T-helper 17 cell (primary cell): ENCODE data around the gene MIF. TPM values are rescaled to one million over a fixed set of nuclear protein-coding genes. Genes with fewer than 3 reads are reported as not detected.

Experiments used
- ATAC-seq: fragments of 150-1000 bp; cut with Tn5 transposase; 2 replicates; pipeline ENCODE4 v1.10.0; 2021; ENCODE audit warnings: mild to moderate bottlenecking, moderate library complexity
- DNase-seq, 3 donors: peaks; one replicate each; pipeline versions ENCODE4 v3.0.0 to v3.0.0-alpha.2; 2020 to 2021
- H3K9me3 ChIP-seq: one replicate; pipeline ENCODE4 v1.7.0; 2013; ENCODE audit warnings: low read length, mild to moderate bottlenecking; ENCODE audit not compliant: control insufficient read depth, poor library complexity, severe bottlenecking
- H3K27ac Mint-ChIP-seq: one replicate; pipeline ENCODE4 v1.8.0; 2022; ENCODE audit warnings: mild to moderate bottlenecking, moderate library complexity, mixed read lengths
- H3K27me3 Mint-ChIP-seq: one replicate; pipeline ENCODE4 v1.8.0; 2022; ENCODE audit warnings: mixed read lengths
- H3K36me3 Mint-ChIP-seq: one replicate; pipeline ENCODE4 v1.8.0; 2022; ENCODE audit warnings: low read depth, mixed read lengths
- H3K4me1 Mint-ChIP-seq: one replicate; pipeline ENCODE4 v1.8.0; 2022; ENCODE audit warnings: mild to moderate bottlenecking, mixed read lengths
- H3K4me3 Mint-ChIP-seq: one replicate; pipeline ENCODE4 v1.8.0; 2022; ENCODE audit warnings: mild to moderate bottlenecking, moderate library complexity, mixed read lengths
- total RNA-seq, 4 donors: library from RNA in 2 of 4; stranded (reverse) in 2 of 4; gene quantifications; one replicate each; pipeline ENCODE4 v1.2.3 and lab custom pipeline; 2022 to 2026

Gene MIF
- total RNA-seq, 2 donors from 2014 or later = 219 to 223 TPM

GRCh38 chr22:23889620-23890019 is 4.6 kb upstream of the MIF start:
- DNase-seq (no peak), ATAC-seq (no peak)
- no peaks in the 10 kb centered on the region for H3K9me3 ChIP-seq
- Mint-ChIP-seq H3K4me3 (no peak overlapping the region), H3K4me1 (peaks cover 12% of the 10 kb centered on the region), H3K27ac (no peak overlapping the region), H3K36me3 (no peaks in the 10 kb centered on the region), H3K27me3 (no peaks in the 10 kb centered on the region)

- no peak for ATAC-seq
- H3K36me3 Mint-ChIP-seq = no peaks in the 10 kb centered on the region
- peaks cover 18% of the 10 kb centered on the region for H3K4me1 Mint-ChIP-seq
- DNase-seq = no peak
- no peaks in the 10 kb centered on the region for H3K9me3 ChIP-seq
- H3K27ac Mint-ChIP-seq = peak overlapping the region; percentile 88
- H3K4me3 Mint-ChIP-seq = no peak overlapping the region
- no peaks in the 10 kb centered on the region for H3K27me3 Mint-ChIP-seq
Measured at GRCh38 chr22:23891726-23892125, 2.5 kb upstream of the MIF start.

GRCh38 chr22:23892130-23892529 is 2.1 kb upstream of the MIF start:
- no peak for DNase-seq
- Mint-ChIP-seq H3K27me3 (no peaks in the 10 kb centered on the region), H3K4me3 (peak overlapping the region; percentile 25), H3K27ac (peak overlapping the region; percentile 88), H3K36me3 (peaks cover 2% of the 10 kb centered on the region), H3K4me1 (peaks cover 18% of the 10 kb centered on the region)
- no peaks in the 10 kb centered on the region for H3K9me3 ChIP-seq
- ATAC-seq = no peak

GRCh38 chr22:23892706-23893105 is 1.5 kb upstream of the MIF start:
- Mint-ChIP-seq H3K36me3 (peaks cover 3% of the 10 kb centered on the region), H3K4me3 (peak overlapping the region; percentile 94), H3K27ac (peak overlapping the region; percentile 88), H3K27me3 (no peaks in the 10 kb centered on the region), H3K4me1 (peaks cover 18% of the 10 kb centered on the region)
- no peak for ATAC-seq
- no peak for DNase-seq
- H3K9me3 ChIP-seq = no peaks in the 10 kb centered on the region

- no peak for DNase-seq
- H3K9me3 ChIP-seq = no peaks in the 10 kb centered on the region
- Mint-ChIP-seq H3K36me3 (peaks cover 3% of the 10 kb centered on the region), H3K4me3 (peak overlapping the region; percentile 94), H3K27ac (peak overlapping the region; percentile 88), H3K4me1 (peaks cover 18% of the 10 kb centered on the region), H3K27me3 (no peaks in the 10 kb centered on the region)
- ATAC-seq = no peak
Measured at GRCh38 chr22:23893121-23893944, 850 bp upstream of the MIF start.

- Mint-ChIP-seq H3K36me3 (peaks cover 3% of the 10 kb centered on the region), H3K4me1 (peaks cover 18% of the 10 kb centered on the region), H3K4me3 (peak overlapping the region; percentile 94), H3K27me3 (no peaks in the 10 kb centered on the region), H3K27ac (peak overlapping the region; percentile 88)
- ATAC-seq (peak; percentile 42), DNase-seq (peak; percentile 44 to 47 (median 44))
- H3K9me3 ChIP-seq = no peaks in the 10 kb centered on the region
Measured at GRCh38 chr22:23894710-23895598, 771 bp downstream of the MIF start.

GRCh38 chr22:23895599-23896144 is 1.5 kb downstream of the MIF start:
- no peak for ATAC-seq
- Mint-ChIP-seq H3K27me3 (no peaks in the 10 kb centered on the region), H3K27ac (peak overlapping the region; percentile 88), H3K4me3 (peak overlapping the region; percentile 94), H3K36me3 (peaks cover 3% of the 10 kb centered on the region), H3K4me1 (peaks cover 18% of the 10 kb centered on the region)
- DNase-seq = no peak
- no peaks in the 10 kb centered on the region for H3K9me3 ChIP-seq

- DNase-seq = no peak
- no peaks in the 10 kb centered on the region for H3K9me3 ChIP-seq
- Mint-ChIP-seq H3K27me3 (no peaks in the 10 kb centered on the region), H3K4me1 (peaks cover 18% of the 10 kb centered on the region), H3K27ac (no peak overlapping the region), H3K36me3 (peaks cover 3% of the 10 kb centered on the region), H3K4me3 (peak overlapping the region; percentile 7)
- ATAC-seq = no peak
Measured at GRCh38 chr22:23896166-23896522, 2.0 kb downstream of the MIF start.

GRCh38 chr22:23896523-23897186 is 2.5 kb downstream of the MIF start:
- H3K27me3 Mint-ChIP-seq = no peaks in the 10 kb centered on the region
- DNase-seq = no peak
- peak overlapping the region; percentile 62 for H3K27ac Mint-ChIP-seq
- H3K4me3 Mint-ChIP-seq = peak overlapping the region; percentile 72
- peaks cover 3% of the 10 kb centered on the region for H3K36me3 Mint-ChIP-seq
- no peaks in the 10 kb centered on the region for H3K9me3 ChIP-seq
- H3K4me1 Mint-ChIP-seq = peaks cover 18% of the 10 kb centered on the region
- ATAC-seq = no peak

- ATAC-seq (no peak), DNase-seq (no peak)
Measured at GRCh38 chr22:23897320-23897719, 3.1 kb downstream of the MIF start.

GRCh38 chr22:23898006-23898974 is 4.1 kb downstream of the MIF start:
- no peak overlapping the region for H3K4me3 Mint-ChIP-seq
- ATAC-seq = no peak
- H3K36me3 Mint-ChIP-seq = peaks cover 3% of the 10 kb centered on the region
- H3K27ac Mint-ChIP-seq = no peak overlapping the region
- no peaks in the 10 kb centered on the region for H3K27me3 Mint-ChIP-seq
- H3K4me1 Mint-ChIP-seq = peaks cover 10% of the 10 kb centered on the region
- no peak for DNase-seq
- H3K9me3 ChIP-seq = no peaks in the 10 kb centered on the region

More at GRCh38 chr22:23897320-23897719, 3.1 kb downstream of the MIF start:
- no peaks in the 10 kb centered on the region for H3K9me3 ChIP-seq
- Mint-ChIP-seq H3K27ac (peak overlapping the region; percentile 62), H3K4me3 (no peak overlapping the region), H3K36me3 (peaks cover 3% of the 10 kb centered on the region), H3K27me3 (no peaks in the 10 kb centered on the region), H3K4me1 (peaks cover 16% of the 10 kb centered on the region)
